ENCODE measurements around the gene CACNA2D3. TPM values are rescaled to one million over a fixed set of nuclear protein-coding genes. Genes with fewer than 3 reads are reported as not detected.
A peak's percentile ranks its signal among the peaks of the same experiment; 100 is the strongest.

The CACNA2D3 gene
- total RNA-seq, 1 donor from 2014 or later: 0.70 TPM

DNA sequence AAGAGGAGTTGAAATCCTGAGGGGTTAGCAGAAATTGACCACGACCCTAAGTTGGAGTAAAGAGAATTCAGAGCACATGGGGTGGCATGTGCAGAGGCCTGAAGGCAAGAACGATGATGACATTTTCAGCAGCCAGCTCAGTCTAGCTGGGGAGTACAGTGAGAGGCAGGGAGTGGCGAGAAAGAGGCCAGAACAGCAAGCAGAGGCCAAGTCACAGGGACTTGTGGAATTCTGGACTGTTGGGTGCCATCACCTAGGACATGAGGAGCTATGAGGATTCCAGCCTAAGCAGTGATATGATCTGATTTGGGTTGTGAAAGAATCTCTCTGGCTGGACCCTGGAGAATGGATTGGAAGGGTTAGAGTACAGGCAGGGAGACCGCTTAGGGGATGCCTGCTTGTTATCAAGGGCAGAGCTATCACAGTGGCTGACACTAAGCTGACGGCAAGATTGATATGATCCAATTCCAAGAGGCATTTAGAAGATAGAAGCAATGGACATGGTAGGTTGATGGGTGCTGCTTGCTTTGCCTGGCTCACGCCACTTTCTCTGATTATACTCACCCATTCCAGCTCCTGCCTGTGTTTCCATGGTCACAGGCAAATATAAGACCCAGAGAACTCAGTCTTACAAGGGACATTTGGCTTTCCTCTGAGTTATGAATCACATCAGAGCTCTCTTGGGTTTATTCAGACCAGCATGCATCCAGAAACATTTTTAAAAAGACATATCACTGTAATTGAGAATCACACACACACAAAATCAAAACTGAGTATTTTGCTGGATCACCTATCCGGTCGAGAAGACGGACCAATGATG lies 739.1 kb downstream of the CACNA2D3 start:
- no peaks in the 10 kb centered on the region for H3K36me3 Mint-ChIP-seq (ENCODE audit: low read depth, unreplicated experiment)
- Histone ChIP-seq H3K4me3 (ENCODE audit: insufficient read depth, low read depth, low read length) (no peak overlapping the region), H3K27ac (ENCODE audit: low read depth, low read length) (no peak overlapping the region), H2AFZ (ENCODE audit: low read depth, low read length) (no peak overlapping the region), H3K27me3 (ENCODE audit: insufficient read depth, low read length) (no peaks in the 10 kb centered on the region), H4K20me1 (ENCODE audit: insufficient read depth, low read length) (no peaks in the 10 kb centered on the region), H3K36me3 (ENCODE audit: insufficient read depth, low read length) (no peaks in the 10 kb centered on the region), H3K9ac (ENCODE audit: low read length) (no peak overlapping the region), H3K4me1 (ENCODE audit: insufficient read depth, low read length) (peaks cover 24% of the 10 kb centered on the region), H3K79me2 (ENCODE audit: insufficient read depth, low read length) (no peaks in the 10 kb centered on the region), H3K9me3 (ENCODE audit: insufficient read depth, low read depth, low read length) (no peaks in the 10 kb centered on the region), H3K4me2 (ENCODE audit: low read length) (no peak overlapping the region)
- peak; percentile 65 for FAIRE-seq
- no peak overlapping the region for H3K4me3 Mint-ChIP-seq (ENCODE audit: unreplicated experiment)
- H3K27ac Mint-ChIP-seq (ENCODE audit: unreplicated experiment): no peak overlapping the region
- peaks cover 5% of the 10 kb centered on the region for H3K4me1 Mint-ChIP-seq (ENCODE audit: low read depth, unreplicated experiment)
- no peak for TF ChIP-seq EZH2 (IDR thresholded peaks at IDR 0.05; ENCODE audit: insufficient read depth, low read length)
- TF ChIP-seq, protein P1, sequence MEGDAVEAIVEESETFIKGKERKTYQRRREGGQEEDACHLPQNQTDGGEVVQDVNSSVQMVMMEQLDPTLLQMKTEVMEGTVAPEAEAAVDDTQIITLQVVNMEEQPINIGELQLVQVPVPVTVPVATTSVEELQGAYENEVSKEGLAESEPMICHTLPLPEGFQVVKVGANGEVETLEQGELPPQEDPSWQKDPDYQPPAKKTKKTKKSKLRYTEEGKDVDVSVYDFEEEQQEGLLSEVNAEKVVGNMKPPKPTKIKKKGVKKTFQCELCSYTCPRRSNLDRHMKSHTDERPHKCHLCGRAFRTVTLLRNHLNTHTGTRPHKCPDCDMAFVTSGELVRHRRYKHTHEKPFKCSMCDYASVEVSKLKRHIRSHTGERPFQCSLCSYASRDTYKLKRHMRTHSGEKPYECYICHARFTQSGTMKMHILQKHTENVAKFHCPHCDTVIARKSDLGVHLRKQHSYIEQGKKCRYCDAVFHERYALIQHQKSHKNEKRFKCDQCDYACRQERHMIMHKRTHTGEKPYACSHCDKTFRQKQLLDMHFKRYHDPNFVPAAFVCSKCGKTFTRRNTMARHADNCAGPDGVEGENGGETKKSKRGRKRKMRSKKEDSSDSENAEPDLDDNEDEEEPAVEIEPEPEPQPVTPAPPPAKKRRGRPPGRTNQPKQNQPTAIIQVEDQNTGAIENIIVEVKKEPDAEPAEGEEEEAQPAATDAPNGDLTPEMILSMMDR (IDR thresholded peaks at IDR 0.05; ENCODE audit: insufficient read depth, low read depth, low read length): no peak
- no peak for DNase-seq (ENCODE audit: low read depth)
- H3K9me3 Mint-ChIP-seq (ENCODE audit: unreplicated experiment): no peaks in the 10 kb centered on the region
- H3K27me3 Mint-ChIP-seq (ENCODE audit: low read depth, unreplicated experiment): peaks cover 3% of the 10 kb centered on the region

DNA sequence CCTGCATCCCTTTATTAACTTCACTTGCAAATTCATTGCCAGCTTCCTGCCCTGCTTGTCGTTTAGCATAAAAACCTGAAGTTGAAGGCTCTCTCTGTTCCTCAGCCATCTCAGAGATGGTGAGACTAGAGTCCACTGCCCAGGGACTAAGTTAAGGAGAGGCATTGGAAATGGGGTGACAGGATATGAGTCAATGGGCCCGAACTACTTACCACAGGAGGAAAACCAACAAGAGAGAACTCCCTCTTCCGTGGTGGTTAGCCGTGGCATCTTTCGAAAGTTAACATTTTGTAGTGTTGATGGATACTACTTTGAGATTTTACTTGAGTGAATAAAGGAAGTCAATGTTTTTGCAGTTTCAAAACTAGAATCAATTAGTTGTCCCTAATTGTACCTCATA lies 740.2 kb downstream of the CACNA2D3 start:
- no peak overlapping the region for H3K4me3 ChIP-seq (ENCODE audit: insufficient read depth, low read depth, low read length)
- H3K4me1 ChIP-seq (ENCODE audit: insufficient read depth, low read length): peaks cover 24% of the 10 kb centered on the region
- H3K79me2 ChIP-seq (ENCODE audit: insufficient read depth, low read length): no peaks in the 10 kb centered on the region
- TF ChIP-seq, protein P1 (IDR thresholded peaks at IDR 0.05; ENCODE audit: insufficient read depth, low read depth, low read length): no peak
- TF ChIP-seq EZH2 (IDR thresholded peaks at IDR 0.05; ENCODE audit: insufficient read depth, low read length): no peak
- H3K27me3 ChIP-seq (ENCODE audit: insufficient read depth, low read length): no peaks in the 10 kb centered on the region
- no peaks in the 10 kb centered on the region for H3K9me3 Mint-ChIP-seq (ENCODE audit: unreplicated experiment)
- H3K27ac Mint-ChIP-seq (ENCODE audit: unreplicated experiment): no peak overlapping the region
- FAIRE-seq (no peak), DNase-seq (ENCODE audit: low read depth) (peak; percentile 50)
- peaks cover 5% of the 10 kb centered on the region for H3K4me1 Mint-ChIP-seq (ENCODE audit: low read depth, unreplicated experiment)
- H3K36me3 ChIP-seq (ENCODE audit: insufficient read depth, low read length): no peaks in the 10 kb centered on the region
- H3K4me3 Mint-ChIP-seq (ENCODE audit: unreplicated experiment): no peak overlapping the region
- peak overlapping the region; percentile 2 for H3K4me2 ChIP-seq (ENCODE audit: low read length)
- peak overlapping the region; percentile 13 for H2AFZ ChIP-seq (ENCODE audit: low read depth, low read length)
- H3K9ac ChIP-seq (ENCODE audit: low read length): no peak overlapping the region
- H3K27me3 Mint-ChIP-seq (ENCODE audit: low read depth, unreplicated experiment): peaks cover under 1% of the 10 kb centered on the region
- H4K20me1 ChIP-seq (ENCODE audit: insufficient read depth, low read length): no peaks in the 10 kb centered on the region
- no peaks in the 10 kb centered on the region for H3K36me3 Mint-ChIP-seq (ENCODE audit: low read depth, unreplicated experiment)
- H3K27ac ChIP-seq (ENCODE audit: low read depth, low read length): peak overlapping the region; percentile 10
- H3K9me3 ChIP-seq (ENCODE audit: insufficient read depth, low read depth, low read length): no peaks in the 10 kb centered on the region

DNA sequence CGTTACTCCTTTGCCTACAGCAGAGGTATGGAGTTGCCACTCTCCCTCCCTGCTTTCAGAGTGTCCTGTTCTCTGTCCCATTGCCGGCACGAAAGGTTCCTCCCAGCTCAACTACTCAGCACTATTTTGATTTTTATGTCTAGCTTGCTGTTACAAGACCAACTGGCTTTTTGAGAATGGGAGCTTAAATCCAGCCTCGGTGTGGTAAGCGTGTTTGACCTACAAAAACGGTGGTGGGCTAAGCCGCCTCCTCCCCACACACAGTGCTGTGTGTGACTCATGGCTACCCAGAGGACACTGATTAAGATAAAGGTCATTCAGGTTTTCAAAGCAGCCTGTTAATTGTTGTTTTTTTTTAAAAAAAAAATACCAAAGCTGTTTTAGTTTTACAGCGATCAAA lies 741.0 kb downstream of the CACNA2D3 start:
- Mint-ChIP-seq H3K36me3 (ENCODE audit: low read depth, unreplicated experiment) (no peaks in the 10 kb centered on the region), H3K4me1 (ENCODE audit: low read depth, unreplicated experiment) (peaks cover 5% of the 10 kb centered on the region), H3K27ac (ENCODE audit: unreplicated experiment) (peak overlapping the region; percentile 66), H3K27me3 (ENCODE audit: low read depth, unreplicated experiment) (no peaks in the 10 kb centered on the region), H3K9me3 (ENCODE audit: unreplicated experiment) (no peaks in the 10 kb centered on the region), H3K4me3 (ENCODE audit: unreplicated experiment) (no peak overlapping the region)
- Histone ChIP-seq H3K4me2 (ENCODE audit: low read length) (peak overlapping the region; percentile 27), H3K79me2 (ENCODE audit: insufficient read depth, low read length) (no peaks in the 10 kb centered on the region), H3K36me3 (ENCODE audit: insufficient read depth, low read length) (no peaks in the 10 kb centered on the region), H3K9ac (ENCODE audit: low read length) (peak overlapping the region; percentile 27), H4K20me1 (ENCODE audit: insufficient read depth, low read length) (no peaks in the 10 kb centered on the region), H3K27me3 (ENCODE audit: insufficient read depth, low read length) (no peaks in the 10 kb centered on the region), H3K9me3 (ENCODE audit: insufficient read depth, low read depth, low read length) (no peaks in the 10 kb centered on the region), H3K27ac (ENCODE audit: low read depth, low read length) (peak overlapping the region; percentile 13), H3K4me1 (ENCODE audit: insufficient read depth, low read length) (peaks cover 24% of the 10 kb centered on the region), H2AFZ (ENCODE audit: low read depth, low read length) (peak overlapping the region; percentile 8), H3K4me3 (ENCODE audit: insufficient read depth, low read depth, low read length) (no peak overlapping the region)
- peak; percentile 62 for DNase-seq (ENCODE audit: low read depth)
- no peak for FAIRE-seq
- TF ChIP-seq, protein P1 (IDR thresholded peaks at IDR 0.05; ENCODE audit: insufficient read depth, low read depth, low read length): no peak
- TF ChIP-seq EZH2 (IDR thresholded peaks at IDR 0.05; ENCODE audit: insufficient read depth, low read length): no peak
